Pancreas (tissue), 10 donors: Measurements from ENCODE around the gene ATXN10. TPM values are rescaled to one million over a fixed set of nuclear protein-coding genes. Genes with fewer than 3 reads are reported as not detected.

ENCODE experiments used
- ATAC-seq, 4 donors: fragments of 200-7000 bp; cut with Tn5 transposase; one replicate each; pipeline versions ENCODE4 v1.8.0 to v1.9.1; 2020; ENCODE audit warnings: mild to moderate bottlenecking in 4 of 4, moderate library complexity in 4 of 4
- DNase-seq, 6 donors: peaks; one replicate each; pipeline ENCODE4 v3.0.0-alpha.2; 2020
- FAIRE-seq: peaks from 2 replicates; lab custom pipeline; 2012; peaks lifted over from hg19 to GRCh38; lab: Jason Lieb, UNC
- H3K27ac ChIP-seq, 4 donors: fragments of 200-600 bp; sonication (generic); 1 replicate in 3 of 4; 2 replicates in 1 of 4; pipeline versions ENCODE4 v1.5.0 to v1.8.0; 2020
- H3K27me3 ChIP-seq, 4 donors: fragments of 200-600 bp; one replicate each; pipeline ENCODE4 v1.8.0; 2021
- H3K36me3 ChIP-seq, 3 donors: fragments of 200-600 bp; sonication (generic) in 1 of 3; one replicate each; pipeline versions ENCODE4 v1.5.0 to v1.8.0; 2020 to 2021
- H3K4me1 ChIP-seq, 3 donors: fragments of 200-600 bp; one replicate each; pipeline ENCODE4 v1.8.0; 2021
- H3K4me3 ChIP-seq, 4 donors: fragments of 200-600 bp; sonication (generic) in 2 of 4; one replicate each; pipeline versions ENCODE4 v1.5.0 to v1.8.0; 2020 to 2021
- H3K9me3 ChIP-seq, 4 donors: fragments of 200-600 bp; one replicate each; pipeline ENCODE4 v1.8.0; 2021
- WGBS, 2 donors: extraction: QIAGEN DNeasy Blood & Tissue Kit; methylation state at CpG; one replicate each; pipeline ENCODE4 v1.1.7; 2013; 5-methylcytosine and 5-hydroxymethylcytosine counted together
- intact Hi-C, 3 donors: fragments of 100-400 bp; cut with DNase I; formaldehyde crosslinking; loops; one replicate each; pipeline versions ENCODE4 v1.11.1 to v1.14.2; 2022
- polyA plus RNA-seq, 2 donors: library from polyadenylated mRNA; stranded (reverse); fragments of 200-250 nt; gene quantifications; one replicate each; pipeline ENCODE4 v1.2.3, GENCODE V29; 2013
- total RNA-seq, 6 donors: library from RNA; stranded (reverse); fragmentation: NEBNext Ultra II Directional in 4 of 6; extraction: Animal tissue kit (Norgen Biotek cat#: 25700) in 4 of 6; gene quantifications; one replicate each; pipeline versions ENCODE4 v1.2.1 to v1.2.4, GENCODE V29; 2021 to 2023
- TF ChIP-seq, protein P1 (sequence below), 4 donors: fragments of 200-600 bp; sonication (generic) in 3 of 4; IDR thresholded peaks; one replicate each; pipeline versions ENCODE4 v1.5.0 to v1.8.0; 2021; ENCODE audit warnings: antibody characterized with exemption in 4 of 4
- donor health status: healthy with polysubstance abuse.
- donor health status: DM: no; HTN: no; CAD: no; lungs with moderate emphysema.
- donor health status: DM: no; HTN: no; CAD: no.
- donor health status: control.
- donor health status: control.
- donor health status: Bipolar disorder and iron deficiency.
- donor health status: DM: yes; HTN: yes; CAD: no.
- donor health status: DM: no; HTN: no; CAD: no.
- donor health status: DM: no; HTN: no; CAD: no.
- donor health status: DM: yes; HTN: yes; CAD: no.

ATXN10 gene
- total and polyA plus RNA-seq, 8 donors: 19.1 to 75.1 (median 62.4) TPM

DNA sequence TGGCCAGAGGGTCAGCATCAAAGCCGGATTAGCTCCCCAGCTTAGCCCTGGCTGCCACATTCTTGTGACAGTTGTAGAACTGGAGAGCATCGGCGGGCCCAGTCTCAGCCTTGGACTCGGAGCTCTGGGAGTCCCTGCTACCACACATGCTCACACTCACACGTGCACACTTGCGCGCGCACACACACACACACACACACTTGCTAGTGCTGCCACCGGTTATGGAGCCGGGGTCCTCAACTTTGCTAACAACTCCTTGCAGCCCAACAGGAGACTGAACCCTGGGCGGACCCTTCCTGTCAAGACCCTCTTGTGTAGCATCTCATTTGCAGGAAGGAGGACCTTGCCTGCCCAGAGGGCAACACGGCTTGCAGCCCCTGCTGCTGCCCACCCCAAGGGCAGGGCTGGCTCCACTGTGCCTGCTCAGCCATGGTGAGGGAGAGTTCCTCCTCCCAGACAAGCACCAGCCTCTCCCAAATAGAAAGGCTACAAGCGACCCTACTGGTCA, 197.8 kb downstream of the ATXN10 start:
- no peaks in the 10 kb centered on the region for H3K9me3 ChIP-seq
- H3K4me3 ChIP-seq: no peak overlapping the region
- FAIRE-seq (no peak), DNase-seq (peak in 1 of 6 donors; percentile 43), ATAC-seq (no peak)
- WGBS, 2 donors: 81 to 84% methylated on average over 13 of the region's 13 CpGs
- intact Hi-C loops: loop anchor here in 1 of 3 donors (5.0 to 10.0 kb wide), 2 partner anchors 225 to 297 kb away; no protein-coding TSS in a partner anchor
- H3K27ac ChIP-seq: no peak overlapping the region
- no peaks in the 10 kb centered on the region for H3K4me1 ChIP-seq
- TF ChIP-seq, protein P1, sequence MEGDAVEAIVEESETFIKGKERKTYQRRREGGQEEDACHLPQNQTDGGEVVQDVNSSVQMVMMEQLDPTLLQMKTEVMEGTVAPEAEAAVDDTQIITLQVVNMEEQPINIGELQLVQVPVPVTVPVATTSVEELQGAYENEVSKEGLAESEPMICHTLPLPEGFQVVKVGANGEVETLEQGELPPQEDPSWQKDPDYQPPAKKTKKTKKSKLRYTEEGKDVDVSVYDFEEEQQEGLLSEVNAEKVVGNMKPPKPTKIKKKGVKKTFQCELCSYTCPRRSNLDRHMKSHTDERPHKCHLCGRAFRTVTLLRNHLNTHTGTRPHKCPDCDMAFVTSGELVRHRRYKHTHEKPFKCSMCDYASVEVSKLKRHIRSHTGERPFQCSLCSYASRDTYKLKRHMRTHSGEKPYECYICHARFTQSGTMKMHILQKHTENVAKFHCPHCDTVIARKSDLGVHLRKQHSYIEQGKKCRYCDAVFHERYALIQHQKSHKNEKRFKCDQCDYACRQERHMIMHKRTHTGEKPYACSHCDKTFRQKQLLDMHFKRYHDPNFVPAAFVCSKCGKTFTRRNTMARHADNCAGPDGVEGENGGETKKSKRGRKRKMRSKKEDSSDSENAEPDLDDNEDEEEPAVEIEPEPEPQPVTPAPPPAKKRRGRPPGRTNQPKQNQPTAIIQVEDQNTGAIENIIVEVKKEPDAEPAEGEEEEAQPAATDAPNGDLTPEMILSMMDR (IDR thresholded peaks at IDR 0.05): no peak
- H3K27me3 ChIP-seq: no peaks in the 10 kb centered on the region
- H3K36me3 ChIP-seq: no peaks in the 10 kb centered on the region

DNA sequence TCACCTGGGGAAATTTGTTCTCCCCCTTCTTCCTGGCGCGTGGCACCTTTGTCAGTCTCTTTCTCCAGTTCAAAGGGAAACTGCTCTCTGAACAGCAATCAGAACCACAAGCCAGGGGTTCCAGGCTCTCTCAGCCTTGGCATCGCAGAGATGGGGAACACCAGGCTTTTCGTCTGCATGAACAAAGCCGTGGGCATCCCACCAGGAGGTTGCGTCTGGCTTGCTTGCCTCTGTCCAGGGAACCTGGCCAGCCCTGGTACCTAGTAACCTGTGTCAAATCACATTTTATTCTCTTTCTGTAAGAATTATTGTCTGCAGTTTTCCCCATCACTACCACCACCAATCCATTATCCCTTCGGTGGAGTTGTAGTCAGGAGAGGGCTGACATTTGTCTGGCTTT, 198.4 kb downstream of the ATXN10 start:
- Histone ChIP-seq H3K36me3 (no peaks in the 10 kb centered on the region), H3K27me3 (no peaks in the 10 kb centered on the region), H3K4me1 (no peaks in the 10 kb centered on the region), H3K9me3 (no peaks in the 10 kb centered on the region), H3K4me3 (no peak overlapping the region), H3K27ac (no peak overlapping the region)
- TF ChIP-seq, protein P1 (IDR thresholded peaks at IDR 0.05): no peak
- intact Hi-C loops: no loop called here
- FAIRE-seq (no peak), DNase-seq (no peak), ATAC-seq (no peak)
- WGBS, 2 donors: 93 to 97% methylated on average over 7 of the region's 7 CpGs

DNA sequence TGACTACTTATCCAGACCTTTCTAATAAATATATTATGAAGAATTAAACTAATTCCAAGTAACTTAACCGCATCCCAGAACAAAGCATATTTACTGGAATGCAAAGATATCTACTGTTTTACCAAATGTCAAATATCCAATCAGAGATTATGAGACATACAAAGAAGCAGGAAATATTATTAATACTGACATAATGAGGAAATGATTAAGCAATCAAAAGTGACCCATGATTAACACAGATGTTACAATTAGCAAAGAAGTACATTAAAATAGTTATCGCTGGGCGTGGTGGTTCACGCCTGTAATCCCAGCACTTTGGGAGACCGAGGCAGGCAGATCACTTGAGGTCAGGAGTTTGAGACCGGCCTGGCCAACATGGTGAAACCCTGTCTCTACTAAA, 200.1 kb downstream of the ATXN10 start:
- WGBS, 2 donors: 95 to 98% methylated on average over 6 of the region's 6 CpGs
- Histone ChIP-seq H3K27me3 (no peaks in the 10 kb centered on the region), H3K9me3 (no peaks in the 10 kb centered on the region), H3K36me3 (no peaks in the 10 kb centered on the region), H3K4me1 (no peaks in the 10 kb centered on the region), H3K27ac (no peak overlapping the region), H3K4me3 (no peak overlapping the region)
- FAIRE-seq (no peak), ATAC-seq (no peak), DNase-seq (no peak)
- intact Hi-C loops: no loop called here
- TF ChIP-seq, protein P1 (IDR thresholded peaks at IDR 0.05): no peak

DNA sequence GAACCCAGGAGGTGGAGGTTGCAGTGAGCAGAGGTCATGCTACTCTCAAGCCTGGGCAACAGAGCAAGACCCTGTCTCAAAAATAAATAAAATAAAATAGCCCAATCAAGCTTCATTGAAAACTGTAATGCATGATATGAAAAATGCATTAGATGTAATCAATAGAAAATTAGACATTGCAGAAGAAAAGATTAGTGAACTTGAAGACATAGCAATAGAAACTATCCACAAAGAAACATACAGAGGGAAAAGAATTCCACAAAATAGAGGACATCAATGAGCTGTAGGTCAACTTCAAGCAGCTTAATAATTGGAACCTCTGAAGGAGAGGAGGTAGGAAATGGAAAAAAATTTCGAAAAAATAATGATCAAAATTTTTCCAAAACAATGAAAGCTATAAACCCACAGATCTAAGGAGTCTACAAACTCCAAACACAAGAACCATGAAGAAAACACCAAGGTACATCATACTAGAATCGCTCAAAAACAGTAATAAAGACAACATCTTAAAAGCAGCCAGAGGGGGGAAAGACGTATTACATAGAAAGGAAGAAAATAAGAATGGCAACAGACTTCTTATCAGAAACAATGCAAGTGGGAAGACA, 201.1 kb downstream of the ATXN10 start:
- no peaks in the 10 kb centered on the region for H3K27me3 ChIP-seq
- ATAC-seq (no peak), FAIRE-seq (no peak), DNase-seq (no peak)
- H3K36me3 ChIP-seq: no peaks in the 10 kb centered on the region
- intact Hi-C loops: no loop called here
- H3K27ac ChIP-seq: no peak overlapping the region
- no peaks in the 10 kb centered on the region for H3K9me3 ChIP-seq
- TF ChIP-seq, protein P1 (IDR thresholded peaks at IDR 0.05): no peak
- 82 to 94% methylated on average over 3 of the region's 3 CpGs for WGBS, 2 donors
- H3K4me3 ChIP-seq: no peak overlapping the region
- no peaks in the 10 kb centered on the region for H3K4me1 ChIP-seq
